Fibroblast of pulmonary artery (primary cell): ENCODE measurements around the gene ANKRD39.

Source experiments
- DNase-seq: peaks from one replicate; pipeline ENCODE4 v3.0.0-alpha.2; 2010; ENCODE audit warnings: low read depth
- H3K4me3 ChIP-seq: replicated peaks from 2 replicates; pipeline ENCODE4 v1.5.1; 2011; ENCODE audit warnings: low read depth, mild to moderate bottlenecking, control low read depth, low read length, moderate library complexity
- TF ChIP-seq, protein P1 (sequence below): IDR thresholded peaks from 2 replicates; pipeline ENCODE4 v1.5.1; 2011; ENCODE audit warnings: mild to moderate bottlenecking, control low read depth, low read length, inconsistent platforms; ENCODE audit errors: missing control alignments

Gene ANKRD39

DNA sequence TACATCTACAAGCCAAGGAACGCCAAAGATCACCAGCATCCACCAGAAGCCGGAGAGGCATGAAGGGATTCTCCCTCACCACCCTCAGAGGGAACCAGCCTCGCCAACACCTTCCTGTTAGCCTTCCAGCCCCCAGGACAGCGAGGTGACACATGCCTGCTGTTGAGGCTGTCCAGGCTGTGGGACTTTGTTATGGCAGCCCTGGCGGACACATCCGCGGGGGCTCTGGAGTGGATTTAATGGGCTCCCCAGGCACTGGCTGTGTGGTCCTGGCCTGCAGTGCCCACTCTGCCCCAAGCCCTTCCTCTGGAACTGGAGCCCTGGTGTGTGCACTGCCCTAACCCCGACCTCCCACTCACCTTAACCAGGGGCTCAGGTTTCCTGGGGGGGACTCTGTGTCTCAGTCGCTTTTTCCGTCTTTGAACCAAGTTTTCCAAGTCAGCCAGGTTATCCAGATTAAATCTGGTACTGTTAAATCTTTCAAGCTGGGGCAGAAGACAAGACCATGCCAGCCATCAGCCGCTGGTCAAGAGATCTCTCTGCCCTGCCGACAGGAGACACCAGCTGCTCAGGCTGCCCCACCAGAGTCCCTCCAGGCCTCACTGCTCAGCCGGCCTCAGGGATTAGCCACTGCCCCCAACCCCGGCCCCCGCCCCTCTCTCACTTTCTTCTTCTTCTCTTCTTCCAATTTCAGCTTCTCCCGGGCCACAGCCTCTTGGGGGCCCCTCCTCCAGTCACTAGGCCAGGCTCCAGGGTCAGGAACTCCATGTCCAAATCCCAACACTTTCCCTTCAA is 15.9 kb downstream of the ANKRD39 start:
- H3K4me3 ChIP-seq = no peak overlapping the region
- no peak for DNase-seq
- TF ChIP-seq, protein P1, sequence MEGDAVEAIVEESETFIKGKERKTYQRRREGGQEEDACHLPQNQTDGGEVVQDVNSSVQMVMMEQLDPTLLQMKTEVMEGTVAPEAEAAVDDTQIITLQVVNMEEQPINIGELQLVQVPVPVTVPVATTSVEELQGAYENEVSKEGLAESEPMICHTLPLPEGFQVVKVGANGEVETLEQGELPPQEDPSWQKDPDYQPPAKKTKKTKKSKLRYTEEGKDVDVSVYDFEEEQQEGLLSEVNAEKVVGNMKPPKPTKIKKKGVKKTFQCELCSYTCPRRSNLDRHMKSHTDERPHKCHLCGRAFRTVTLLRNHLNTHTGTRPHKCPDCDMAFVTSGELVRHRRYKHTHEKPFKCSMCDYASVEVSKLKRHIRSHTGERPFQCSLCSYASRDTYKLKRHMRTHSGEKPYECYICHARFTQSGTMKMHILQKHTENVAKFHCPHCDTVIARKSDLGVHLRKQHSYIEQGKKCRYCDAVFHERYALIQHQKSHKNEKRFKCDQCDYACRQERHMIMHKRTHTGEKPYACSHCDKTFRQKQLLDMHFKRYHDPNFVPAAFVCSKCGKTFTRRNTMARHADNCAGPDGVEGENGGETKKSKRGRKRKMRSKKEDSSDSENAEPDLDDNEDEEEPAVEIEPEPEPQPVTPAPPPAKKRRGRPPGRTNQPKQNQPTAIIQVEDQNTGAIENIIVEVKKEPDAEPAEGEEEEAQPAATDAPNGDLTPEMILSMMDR = no peak

DNA sequence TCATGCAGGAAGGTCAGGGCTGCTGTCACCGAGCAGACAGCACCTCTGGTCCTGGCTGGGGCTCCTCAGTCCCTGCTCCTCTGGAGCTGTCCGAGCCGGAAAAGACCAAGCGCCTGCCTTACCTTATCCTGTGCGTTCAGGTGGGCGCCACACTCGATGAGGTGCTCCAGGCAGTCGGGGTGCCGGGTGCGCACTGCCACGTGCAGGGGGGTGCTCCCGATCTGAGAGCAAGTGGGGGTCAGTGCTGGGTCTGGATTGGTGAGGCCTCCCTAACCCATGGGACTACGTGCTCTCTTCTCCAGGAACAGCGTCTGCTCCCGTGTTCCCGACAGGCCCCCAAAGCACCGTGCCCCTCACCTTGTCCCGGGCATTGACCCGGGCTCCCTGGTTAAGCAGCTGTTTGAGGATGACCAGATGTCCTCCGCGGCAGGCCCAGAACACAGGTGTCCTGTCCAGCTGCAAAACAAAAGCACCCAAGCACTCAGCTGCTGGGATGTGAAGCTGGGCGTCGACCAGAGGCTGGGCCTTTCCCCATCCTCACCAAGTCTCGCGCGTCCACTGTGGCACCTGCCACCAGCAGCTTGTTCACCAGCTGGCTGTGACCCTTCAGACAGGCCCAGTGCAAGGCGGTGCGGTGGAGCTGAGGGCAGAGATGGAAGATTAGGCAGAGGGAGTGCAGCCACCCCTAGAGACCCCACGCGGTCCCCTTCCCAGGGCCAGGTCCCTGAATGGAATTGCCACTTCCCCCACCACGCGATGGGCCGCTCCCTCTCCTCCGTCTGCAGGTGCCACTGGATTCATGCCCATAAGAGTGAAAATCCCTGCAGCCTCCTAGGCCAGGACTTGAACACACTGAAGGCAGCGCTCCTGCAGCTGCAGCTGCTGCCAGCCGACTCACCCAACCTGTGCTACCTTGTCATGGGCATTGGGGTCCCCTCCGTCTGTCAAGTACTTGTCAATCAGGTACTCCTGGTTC is 17.7 kb downstream of the ANKRD39 start:
- H3K4me3 ChIP-seq = no peak overlapping the region
- no peak for DNase-seq
- TF ChIP-seq, protein P1 = no peak

DNA sequence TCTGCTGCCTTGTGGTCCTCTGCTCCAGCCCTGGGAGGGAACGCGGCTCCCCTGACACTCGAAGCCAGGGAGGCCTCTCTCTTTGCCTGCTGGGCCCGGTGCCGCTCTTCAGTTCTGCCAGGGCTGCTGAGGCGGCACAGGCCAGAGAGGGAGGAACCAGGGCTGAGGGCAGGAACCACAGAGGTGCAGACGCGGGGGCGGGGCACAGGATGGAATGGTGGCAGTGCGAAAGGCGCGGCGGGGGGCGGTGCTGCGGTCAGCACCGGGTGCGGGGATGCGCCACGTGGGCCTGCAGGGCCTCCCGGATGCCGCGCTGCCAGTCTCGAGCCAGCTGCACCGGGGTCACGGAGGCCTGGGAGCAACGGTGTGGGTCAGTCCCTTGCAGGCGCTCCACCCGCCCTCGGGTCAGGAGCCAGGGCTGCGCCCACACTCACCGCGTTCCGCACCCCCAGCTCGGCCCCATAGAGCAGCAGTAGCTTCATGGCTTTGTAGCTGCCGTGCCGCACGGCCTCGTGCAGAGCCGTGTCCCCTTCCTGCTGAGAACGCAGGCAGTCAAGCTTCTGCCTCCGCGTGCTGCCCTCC is 18.4 kb downstream of the ANKRD39 start:
- no peak overlapping the region for H3K4me3 ChIP-seq
- DNase-seq = no peak
- TF ChIP-seq, protein P1 = no peak

DNA sequence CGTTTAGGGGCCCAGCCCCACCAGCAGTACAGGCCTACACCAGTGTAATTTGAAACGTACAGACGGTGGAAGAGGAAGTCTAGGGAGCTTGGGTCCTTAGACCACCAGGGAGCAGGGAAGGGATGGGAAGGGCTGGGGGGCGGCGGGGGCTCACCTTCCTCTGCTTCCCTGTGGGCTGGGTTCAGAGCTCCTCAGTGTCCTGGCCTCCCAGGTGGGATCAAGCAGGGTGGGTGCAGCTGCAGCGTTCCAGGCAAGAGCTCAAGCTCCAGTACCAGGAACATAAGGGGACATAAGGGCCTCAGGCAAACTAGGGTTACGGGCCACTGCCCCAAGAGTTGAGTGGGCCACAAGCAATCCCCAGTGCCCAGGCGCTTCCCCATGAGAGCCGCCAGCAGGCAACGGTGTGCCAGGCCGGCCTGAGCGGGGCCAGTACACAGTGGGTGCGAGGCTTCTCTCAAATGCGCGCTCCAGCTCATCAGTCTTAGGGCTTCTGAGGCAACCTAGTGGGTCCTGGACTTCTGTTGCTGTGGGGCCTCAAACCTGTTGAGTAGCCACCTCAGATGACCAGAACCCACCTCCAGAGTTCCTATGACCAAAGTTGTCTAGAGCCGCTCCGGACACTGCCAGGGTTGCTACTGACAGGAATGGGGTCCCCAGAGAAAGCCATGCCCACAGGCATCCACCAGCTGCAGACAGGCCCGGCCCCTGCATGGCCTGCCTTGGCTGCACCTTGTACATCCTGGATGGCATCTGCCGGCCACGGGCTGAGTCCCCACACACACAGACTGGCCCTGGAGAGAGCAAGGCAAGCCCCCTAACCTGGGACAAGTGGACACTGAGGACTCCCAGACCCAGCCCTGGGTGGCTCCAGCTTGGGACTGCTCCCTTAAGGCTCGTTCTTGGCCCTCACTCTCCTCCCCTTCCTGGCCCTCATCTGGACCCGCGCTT is 19.2 kb downstream of the ANKRD39 start:
- TF ChIP-seq, protein P1 = no peak
- no peak for DNase-seq
- no peak overlapping the region for H3K4me3 ChIP-seq

DNA sequence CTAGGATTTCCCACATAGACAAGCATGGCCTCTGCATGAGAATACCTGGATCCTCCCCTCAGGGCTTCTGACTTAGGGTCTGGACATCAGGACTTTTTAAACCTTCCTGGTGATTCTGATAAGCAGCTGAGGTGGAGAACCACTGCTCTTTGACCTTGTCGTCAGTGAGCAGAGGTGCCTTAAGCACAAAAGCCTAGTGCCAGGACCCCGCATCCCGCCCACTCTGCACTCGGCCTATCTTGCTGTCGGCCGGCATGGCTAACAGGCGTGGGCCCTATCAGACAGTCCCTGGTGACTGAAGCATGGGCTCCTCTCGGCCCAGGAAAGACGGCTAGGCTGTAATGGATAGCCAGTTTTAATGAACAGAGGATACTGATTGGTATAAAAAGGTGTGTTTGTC is 20.2 kb downstream of the ANKRD39 start:
- DNase-seq = no peak
- no peak overlapping the region for H3K4me3 ChIP-seq
- TF ChIP-seq, protein P1 = no peak

DNA sequence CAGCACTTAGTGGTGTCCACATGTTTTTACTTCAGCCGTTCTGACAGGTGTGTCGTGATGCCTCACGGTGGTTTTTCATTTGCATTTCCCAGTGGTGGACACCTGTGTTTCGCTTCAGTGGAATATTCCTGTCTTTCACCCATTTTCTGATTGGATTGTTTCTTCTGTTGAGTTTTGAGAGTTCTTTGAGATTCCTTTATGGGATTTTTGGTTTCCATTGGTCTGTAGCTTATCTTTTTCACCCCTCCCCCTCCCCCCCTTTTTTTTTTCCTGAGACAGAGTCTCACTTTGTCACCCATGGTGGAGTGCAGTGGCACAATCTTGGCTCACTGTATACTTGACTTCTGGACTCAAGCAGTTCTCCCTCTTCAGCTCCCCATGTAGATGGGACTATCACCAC is 22.0 kb downstream of the ANKRD39 start:
- DNase-seq = no peak
- TF ChIP-seq, protein P1 = no peak
- no peak overlapping the region for H3K4me3 ChIP-seq
